ENCODE data around the gene MARCHF2.

The MARCHF2 gene

DNA sequence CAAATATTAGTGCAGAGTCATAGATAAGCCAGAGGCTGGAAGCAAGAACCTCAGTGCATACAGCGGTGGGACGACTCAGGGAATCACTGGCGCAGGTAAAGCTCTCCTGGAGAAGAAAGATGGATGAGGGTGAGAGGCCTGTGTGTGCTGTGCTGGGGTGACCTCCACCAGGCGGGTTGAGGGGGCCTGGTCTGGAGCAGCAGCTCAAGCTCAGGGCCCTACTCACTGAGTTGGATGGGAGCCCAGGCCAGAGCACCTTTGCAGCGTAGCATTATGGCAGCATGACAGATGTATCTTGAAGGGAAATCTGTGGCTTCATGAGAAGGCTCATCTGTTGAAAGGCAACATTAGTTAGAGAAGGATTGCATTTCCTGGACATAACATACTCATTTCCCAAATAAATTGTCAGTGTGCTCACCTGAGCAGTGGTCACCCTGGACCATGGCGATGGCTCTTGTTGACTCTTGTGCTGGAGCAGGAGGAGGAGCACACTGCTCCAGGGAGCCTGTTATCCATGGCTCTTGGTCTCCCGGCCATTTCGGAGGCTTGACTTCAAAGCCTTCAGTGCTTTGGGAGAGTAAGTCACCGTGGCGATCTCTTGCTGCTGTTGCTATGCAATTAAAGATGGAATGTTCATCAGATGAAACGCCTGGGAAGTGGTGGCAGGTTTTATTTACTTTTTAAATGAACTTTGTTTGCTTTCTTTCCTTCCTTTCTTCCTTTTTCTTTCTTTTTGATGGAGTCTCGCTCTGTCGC, 56.7 kb downstream of the MARCHF2 start:
- TF ChIP-seq, protein P1, sequence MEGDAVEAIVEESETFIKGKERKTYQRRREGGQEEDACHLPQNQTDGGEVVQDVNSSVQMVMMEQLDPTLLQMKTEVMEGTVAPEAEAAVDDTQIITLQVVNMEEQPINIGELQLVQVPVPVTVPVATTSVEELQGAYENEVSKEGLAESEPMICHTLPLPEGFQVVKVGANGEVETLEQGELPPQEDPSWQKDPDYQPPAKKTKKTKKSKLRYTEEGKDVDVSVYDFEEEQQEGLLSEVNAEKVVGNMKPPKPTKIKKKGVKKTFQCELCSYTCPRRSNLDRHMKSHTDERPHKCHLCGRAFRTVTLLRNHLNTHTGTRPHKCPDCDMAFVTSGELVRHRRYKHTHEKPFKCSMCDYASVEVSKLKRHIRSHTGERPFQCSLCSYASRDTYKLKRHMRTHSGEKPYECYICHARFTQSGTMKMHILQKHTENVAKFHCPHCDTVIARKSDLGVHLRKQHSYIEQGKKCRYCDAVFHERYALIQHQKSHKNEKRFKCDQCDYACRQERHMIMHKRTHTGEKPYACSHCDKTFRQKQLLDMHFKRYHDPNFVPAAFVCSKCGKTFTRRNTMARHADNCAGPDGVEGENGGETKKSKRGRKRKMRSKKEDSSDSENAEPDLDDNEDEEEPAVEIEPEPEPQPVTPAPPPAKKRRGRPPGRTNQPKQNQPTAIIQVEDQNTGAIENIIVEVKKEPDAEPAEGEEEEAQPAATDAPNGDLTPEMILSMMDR (IDR thresholded peaks at IDR 0.05; ENCODE audit: low read depth, low read length) = no peak
- no peak for DNase-seq (ENCODE audit: extremely low read depth, low read depth)

DNA sequence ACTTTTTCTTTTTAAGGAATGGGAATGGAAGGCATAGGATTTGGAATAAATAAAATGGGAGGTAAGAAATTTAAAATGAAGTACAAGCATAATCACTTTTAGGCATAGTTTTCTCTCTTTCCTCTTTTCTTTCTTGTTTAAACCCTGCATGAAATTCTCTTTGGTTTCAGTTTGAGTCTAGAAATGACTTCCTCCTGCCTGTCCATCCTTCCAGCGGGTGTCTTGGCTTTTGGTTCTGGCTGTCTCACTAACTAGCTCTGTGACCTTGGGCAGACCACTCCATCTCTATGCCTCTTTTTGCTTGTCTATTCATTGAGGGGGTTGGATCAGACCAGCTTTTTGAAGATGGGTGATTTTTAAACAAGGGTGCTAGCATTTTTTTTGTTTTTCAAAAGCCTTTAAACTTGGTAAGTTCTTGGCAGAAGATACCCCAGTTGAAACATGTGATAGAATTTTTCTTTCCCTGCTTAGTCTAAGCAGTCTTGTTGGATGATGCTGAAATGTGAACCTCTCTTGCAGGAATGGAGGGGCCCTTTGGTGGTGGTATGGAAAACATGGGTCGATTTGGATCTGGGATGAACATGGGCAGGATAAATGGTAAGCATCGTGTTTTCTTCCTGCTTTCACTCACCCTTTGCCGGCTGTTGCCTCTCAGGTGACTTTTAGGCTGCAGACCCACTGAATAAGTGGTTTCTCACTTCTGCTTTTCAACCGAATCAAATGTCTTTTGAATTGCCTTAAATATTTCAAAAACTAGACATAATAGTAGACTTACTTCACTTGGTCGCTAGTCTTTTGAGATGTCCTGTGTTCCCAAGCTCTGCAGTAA, 60.8 kb downstream of the MARCHF2 start:
- no peak for DNase-seq (ENCODE audit: extremely low read depth, low read depth)

DNA sequence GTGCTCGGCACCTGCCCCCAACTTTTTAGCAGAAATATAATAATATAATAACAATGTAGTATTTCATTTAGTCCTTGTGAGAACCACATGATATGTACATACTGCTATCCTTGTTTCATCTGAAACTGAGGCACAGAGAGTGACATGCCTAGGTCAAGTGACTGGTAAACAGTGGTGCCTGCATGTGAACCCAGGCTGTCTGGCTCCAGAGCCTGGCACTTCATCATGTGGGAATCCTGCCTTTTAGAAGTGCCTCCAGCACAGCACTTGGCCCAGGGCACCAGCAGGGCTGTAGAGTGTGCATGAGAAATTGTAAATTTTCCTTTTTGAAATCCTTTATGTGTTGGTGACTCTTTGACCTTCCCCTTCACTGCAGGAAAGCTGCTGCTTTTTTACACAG, 61.9 kb downstream of the MARCHF2 start:
- TF ChIP-seq, protein P1 (IDR thresholded peaks at IDR 0.05; ENCODE audit: low read depth, low read length) = no peak
- DNase-seq (ENCODE audit: extremely low read depth, low read depth) = no peak

More for the DNA sequence above, 60.8 kb downstream of the MARCHF2 start:
- TF ChIP-seq, protein P1 (IDR thresholded peaks at IDR 0.05; ENCODE audit: low read depth, low read length) = no peak

DNA sequence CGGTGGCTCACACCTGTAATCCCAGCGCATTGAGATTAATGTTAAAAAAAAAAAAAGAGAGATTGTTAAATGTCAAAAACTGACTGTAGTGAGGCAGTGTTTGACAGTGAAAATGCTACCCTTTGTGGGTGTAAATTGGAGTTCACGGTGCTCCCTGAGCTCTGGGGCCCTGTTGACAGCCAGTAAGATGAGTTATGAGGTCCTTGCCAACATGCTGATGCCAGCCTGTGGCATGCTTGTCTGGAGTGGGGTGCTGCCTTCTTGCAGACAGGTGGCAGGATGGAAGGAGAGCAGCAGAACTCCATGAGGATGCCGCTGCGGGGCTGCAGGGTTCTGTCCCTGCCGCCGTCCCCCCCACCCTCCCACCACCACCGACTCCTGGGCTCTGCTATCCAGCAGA, 63.4 kb downstream of the MARCHF2 start:
- TF ChIP-seq, protein P1 (IDR thresholded peaks at IDR 0.05; ENCODE audit: low read depth, low read length) = no peak
- no peak for DNase-seq (ENCODE audit: extremely low read depth, low read depth)

DNA sequence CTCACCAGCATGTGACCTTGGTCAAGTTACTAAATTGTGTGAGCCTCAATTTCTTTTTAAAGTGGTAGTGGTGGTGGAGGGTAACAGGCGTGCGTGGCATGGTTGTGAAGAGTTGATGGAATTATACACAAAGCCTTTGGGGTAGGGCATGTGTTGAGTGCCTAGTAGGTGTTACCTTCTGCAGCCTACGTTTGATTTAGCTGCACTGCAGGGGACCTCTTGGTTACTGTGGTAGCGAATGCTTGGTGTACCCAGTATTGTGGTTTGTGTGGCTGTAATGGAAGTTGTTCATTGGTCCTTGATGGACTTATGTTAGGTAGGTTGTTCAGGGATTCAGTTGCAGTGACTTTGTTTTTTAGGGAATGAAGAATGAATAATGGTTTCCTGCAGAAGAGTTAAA, 64.8 kb downstream of the MARCHF2 start:
- TF ChIP-seq, protein P1 (IDR thresholded peaks at IDR 0.05; ENCODE audit: low read depth, low read length) = no peak
- DNase-seq (ENCODE audit: extremely low read depth, low read depth) = no peak

DNA sequence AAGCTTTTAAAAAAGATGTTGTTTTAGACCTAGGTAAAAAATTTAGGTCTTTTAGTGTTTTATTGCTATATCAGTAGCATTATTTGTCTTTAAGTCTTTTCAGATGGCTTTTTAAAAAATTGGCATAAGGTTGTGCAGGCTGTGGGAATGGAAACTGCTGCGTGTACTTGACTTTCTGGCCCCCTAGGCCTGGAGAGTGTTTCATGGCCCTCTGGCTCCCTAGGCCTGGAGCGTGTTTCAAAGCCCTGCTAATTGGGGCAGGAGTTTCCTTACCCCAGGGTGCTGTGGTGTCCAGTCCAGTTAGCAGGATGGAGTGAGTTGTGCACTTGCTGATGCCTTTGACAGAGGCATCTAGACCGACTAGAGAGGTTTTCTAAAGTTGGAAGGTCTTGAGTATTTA, 65.5 kb downstream of the MARCHF2 start:
- TF ChIP-seq, protein P1 (IDR thresholded peaks at IDR 0.05; ENCODE audit: low read depth, low read length) = no peak

DNA sequence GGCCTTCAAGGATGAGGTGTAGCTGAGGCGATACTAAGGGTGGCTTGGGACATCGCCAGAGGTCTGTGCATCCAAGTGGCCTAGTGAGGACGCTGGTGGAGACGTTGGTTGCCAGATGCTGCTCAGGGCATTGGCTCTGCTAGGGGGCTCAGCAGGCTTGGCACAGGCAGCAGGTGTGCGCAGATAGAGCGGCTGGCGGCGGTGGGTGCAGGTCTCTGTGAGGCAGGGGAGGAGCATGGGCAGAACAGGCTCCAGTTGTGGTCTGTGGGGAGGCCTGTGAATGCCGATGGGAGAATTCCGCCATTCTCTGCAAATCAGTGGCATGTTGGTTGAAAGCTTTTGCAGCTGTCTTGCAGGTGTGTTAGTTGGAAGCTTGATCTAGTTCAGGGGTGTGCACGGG, 68.1 kb downstream of the MARCHF2 start:
- TF ChIP-seq, protein P1 (IDR thresholded peaks at IDR 0.05; ENCODE audit: low read depth, low read length) = no peak
- DNase-seq (ENCODE audit: extremely low read depth, low read depth) = no peak

More for the DNA sequence above, 65.5 kb downstream of the MARCHF2 start:
- DNase-seq (ENCODE audit: extremely low read depth, low read depth) = no peak

Measured in AG09319 (cell line).